Keratinocyte (primary cell): Measurements from ENCODE around the gene BRSK2. TPM values are rescaled to one million over a fixed set of nuclear protein-coding genes. Genes with fewer than 3 reads are reported as not detected.

Experiments
- DNase-seq: peaks from one replicate; pipeline ENCODE4 v3.0.0-alpha.2; 2011; ENCODE audit warnings: low read depth, missing footprints, low spot score
- FAIRE-seq: peaks from 2 replicates; lab custom pipeline; 2011; peaks lifted over from hg19 to GRCh38; lab: Jason Lieb, UNC
- H2AFZ ChIP-seq: 2 replicates; pipeline ENCODE4 v1.6.0; 2012; ENCODE audit warnings: low read length, control low read depth, inconsistent platforms; ENCODE audit not compliant: control insufficient read depth
- H3K27ac ChIP-seq: 2 replicates; pipeline ENCODE4 v1.5.1; 2011; ENCODE audit warnings: low read length; ENCODE audit not compliant: control insufficient read depth, insufficient read depth
- H3K27me3 ChIP-seq: 3 replicates; pipeline ENCODE4 v1.6.0; 2011; ENCODE audit warnings: low read length; ENCODE audit not compliant: control insufficient read depth, insufficient read depth; ENCODE audit errors: extremely low read depth
- H3K36me3 ChIP-seq, 2 experiments: 2 replicates in 1 of 2; 3 replicates in 1 of 2; pipeline ENCODE4 v1.5.1; 2011; ENCODE audit warnings: low read length in 2 of 2, mild to moderate bottlenecking in 1 of 2; ENCODE audit not compliant: control insufficient read depth in 2 of 2, insufficient read depth in 2 of 2; ENCODE audit errors: extremely low read depth in 1 of 2
- H3K4me1 ChIP-seq: 3 replicates; pipeline ENCODE4 v1.5.1; 2011; ENCODE audit warnings: low read length; ENCODE audit not compliant: control insufficient read depth, insufficient read depth; ENCODE audit errors: extremely low read depth
- H3K4me2 ChIP-seq: 3 replicates; pipeline ENCODE4 v1.6.0; 2011; ENCODE audit warnings: low read depth, low read length; ENCODE audit not compliant: control insufficient read depth, insufficient read depth; ENCODE audit errors: extremely low read depth
- H3K4me3 ChIP-seq, 3 experiments: fragments of 200-600 bp in 1 of 3; sonication (generic) in 1 of 3; 2 replicates in 2 of 3; 3 replicates in 1 of 3; pipeline ENCODE4 v1.5.1; 2011 to 2016; ENCODE audit warnings: low read length in 3 of 3, mild to moderate bottlenecking in 3 of 3, control low read depth in 2 of 3, inconsistent platforms in 1 of 3, low read depth in 1 of 3, mixed read lengths in 1 of 3, mixed run types in 1 of 3, moderate library complexity in 1 of 3; ENCODE audit not compliant: control insufficient read depth in 2 of 3, insufficient read depth in 2 of 3; ENCODE audit errors: extremely low read depth in 1 of 3
- H3K79me2 ChIP-seq: 2 replicates; pipeline ENCODE4 v1.6.0; 2012; ENCODE audit warnings: low read length; ENCODE audit not compliant: control insufficient read depth, insufficient read depth
- H3K9ac ChIP-seq: 3 replicates; pipeline ENCODE4 v1.6.0; 2011; ENCODE audit warnings: low read length; ENCODE audit not compliant: control insufficient read depth, insufficient read depth; ENCODE audit errors: extremely low read depth
- H3K9me1 ChIP-seq: 3 replicates; pipeline ENCODE4 v1.6.0; 2011; ENCODE audit warnings: low read length; ENCODE audit not compliant: control insufficient read depth, insufficient read depth; ENCODE audit errors: extremely low read depth
- H3K9me3 ChIP-seq: 2 replicates; pipeline ENCODE4 v1.5.1; 2012; ENCODE audit warnings: low read depth, low read length; ENCODE audit not compliant: control insufficient read depth
- H4K20me1 ChIP-seq: 3 replicates; pipeline ENCODE4 v1.6.0; 2011; ENCODE audit warnings: low read length; ENCODE audit not compliant: control insufficient read depth, insufficient read depth; ENCODE audit errors: extremely low read depth
- EZH2 ChIP-seq: IDR thresholded peaks from one replicate; pipeline ENCODE4 v1.6.1; 2012; ENCODE audit warnings: inconsistent platforms, mild to moderate bottlenecking, low read length, moderate library complexity
- dilution Hi-C: fragments of 300-500 bp; cut with MboI; formaldehyde crosslinking; loops from one replicate; pipeline ENCODE4 v1.7.0; 2020; ENCODE audit warnings: low sequenced_read_pairs; ENCODE audit not compliant: extremely low pct_ligation_motif_present
- polyA plus RNA-seq, 5 experiments: library from polyadenylated mRNA; depleted of rRNA in 3 of 5; stranded (reverse) in 3 of 5; stranded (forward) in 1 of 5; unstranded in 1 of 5; fragments of >200 nt; gene quantifications; 1 replicate in 1 of 5; 2 replicates in 3 of 5; 3 replicates in 1 of 5; pipeline versions ENCODE4 v1.2.1 to v1.2.3, GENCODE V29; 2011 to 2012; ENCODE audit warnings: missing spikeins in 2 of 5, low read depth in 1 of 5, low replicate concordance in 1 of 5
- TF ChIP-seq, protein P1 (sequence below), 3 experiments: IDR thresholded peaks in 1 of 3; conservative IDR thresholded peaks in 1 of 3; optimal IDR thresholded peaks in 1 of 3; 2 replicates in 2 of 3; 3 replicates in 1 of 3; pipeline versions ENCODE3 to v1.5.1; 2011; ENCODE audit warnings: low read length in 3 of 3, mild to moderate bottlenecking in 3 of 3, moderate library complexity in 2 of 3, control low read depth in 1 of 3, inconsistent platforms in 1 of 3; ENCODE audit not compliant: insufficient read depth in 2 of 3; ENCODE audit errors: extremely low read depth in 1 of 3

Gene BRSK2
- polyA plus RNA-seq, 1 donor (not counting 4 experiments of a cell fraction or from before 2014, with no cell fraction given), result 0.09 TPM

DNA sequence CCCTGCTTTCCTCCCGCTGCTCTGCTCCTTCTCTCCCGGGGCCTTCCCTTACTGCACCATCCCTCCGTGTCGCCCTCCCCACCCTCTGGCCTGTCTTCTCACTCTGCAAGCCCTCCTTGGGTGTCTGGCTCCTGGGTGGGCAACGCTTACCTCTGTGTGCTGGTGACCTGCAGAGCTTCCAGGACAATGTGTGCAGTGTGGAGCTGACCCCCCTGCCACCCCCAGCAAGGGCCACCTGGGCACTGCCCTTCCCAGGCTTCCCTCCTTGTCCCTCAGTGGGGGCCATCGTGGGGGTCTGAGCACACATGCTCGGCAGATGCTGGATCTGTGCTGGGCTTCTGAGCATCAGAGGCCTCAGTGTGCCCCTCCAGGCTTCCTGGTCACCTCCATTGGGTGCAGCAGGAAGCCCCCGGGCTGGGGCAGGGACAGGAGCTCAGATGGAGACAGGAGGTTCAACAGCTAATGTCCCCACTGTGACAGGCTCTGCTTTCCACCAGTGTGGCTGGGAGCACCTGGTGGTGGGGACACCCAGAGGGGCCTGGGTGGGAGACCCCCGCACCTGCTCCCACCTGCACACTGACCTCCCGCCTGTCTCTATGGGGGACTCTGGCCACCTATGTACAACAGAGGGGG, 7.8 kb upstream of the BRSK2 start:
- H2AFZ ChIP-seq, result no peak overlapping the region
- TF ChIP-seq, protein P1, sequence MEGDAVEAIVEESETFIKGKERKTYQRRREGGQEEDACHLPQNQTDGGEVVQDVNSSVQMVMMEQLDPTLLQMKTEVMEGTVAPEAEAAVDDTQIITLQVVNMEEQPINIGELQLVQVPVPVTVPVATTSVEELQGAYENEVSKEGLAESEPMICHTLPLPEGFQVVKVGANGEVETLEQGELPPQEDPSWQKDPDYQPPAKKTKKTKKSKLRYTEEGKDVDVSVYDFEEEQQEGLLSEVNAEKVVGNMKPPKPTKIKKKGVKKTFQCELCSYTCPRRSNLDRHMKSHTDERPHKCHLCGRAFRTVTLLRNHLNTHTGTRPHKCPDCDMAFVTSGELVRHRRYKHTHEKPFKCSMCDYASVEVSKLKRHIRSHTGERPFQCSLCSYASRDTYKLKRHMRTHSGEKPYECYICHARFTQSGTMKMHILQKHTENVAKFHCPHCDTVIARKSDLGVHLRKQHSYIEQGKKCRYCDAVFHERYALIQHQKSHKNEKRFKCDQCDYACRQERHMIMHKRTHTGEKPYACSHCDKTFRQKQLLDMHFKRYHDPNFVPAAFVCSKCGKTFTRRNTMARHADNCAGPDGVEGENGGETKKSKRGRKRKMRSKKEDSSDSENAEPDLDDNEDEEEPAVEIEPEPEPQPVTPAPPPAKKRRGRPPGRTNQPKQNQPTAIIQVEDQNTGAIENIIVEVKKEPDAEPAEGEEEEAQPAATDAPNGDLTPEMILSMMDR (optimal IDR thresholded peaks at IDR 0.05 in 1 of 3, IDR thresholded peaks at IDR 0.05 in 1 of 3, conservative IDR thresholded peaks at IDR 0.05 in 1 of 3; ENCODE audit: extremely low read depth in 1 of 3, insufficient read depth in 2 of 3, low read length in 3 of 3), result no peak
- no peak for TF ChIP-seq EZH2
- H3K9me1 ChIP-seq, result no peaks in the 10 kb centered on the region
- H4K20me1 ChIP-seq, result no peaks in the 10 kb centered on the region
- H3K79me2 ChIP-seq, result no peaks in the 10 kb centered on the region
- H3K36me3 ChIP-seq, result no peaks in the 10 kb centered on the region
- no peaks in the 10 kb centered on the region for H3K4me1 ChIP-seq
- H3K9me3 ChIP-seq, result no peaks in the 10 kb centered on the region
- DNase-seq, result no peak
- peaks cover 7% of the 10 kb centered on the region for H3K27me3 ChIP-seq
- dilution Hi-C loops, result no loop called here
- H3K4me2 ChIP-seq, result no peak overlapping the region
- FAIRE-seq, result no peak
- no peak overlapping the region for H3K27ac ChIP-seq
- H3K9ac ChIP-seq, result no peak overlapping the region
- no peak overlapping the region for H3K4me3 ChIP-seq

DNA sequence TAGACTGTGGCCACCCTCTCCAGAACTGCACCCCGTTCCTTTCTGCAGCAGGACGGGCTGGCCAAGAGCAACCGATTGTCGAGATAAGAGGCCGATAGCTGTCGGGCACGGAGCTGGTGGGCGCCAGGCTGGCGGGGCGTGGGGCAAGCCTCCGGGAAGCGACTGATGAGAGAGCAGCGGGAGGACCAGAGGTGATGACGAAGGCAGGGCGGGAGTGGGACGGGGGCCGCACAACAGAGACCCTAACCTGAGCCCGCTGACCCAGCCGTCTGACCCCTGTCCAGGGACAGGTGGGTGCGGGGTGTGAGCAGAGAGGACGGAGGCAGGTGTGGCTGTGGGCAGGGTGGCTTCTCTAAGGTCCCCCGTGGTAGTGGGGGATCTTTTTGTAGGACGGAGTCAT, 7.3 kb upstream of the BRSK2 start:
- no peak overlapping the region for H3K4me2 ChIP-seq
- H3K4me3 ChIP-seq, result no peak overlapping the region

More for the DNA sequence above, 7.3 kb upstream of the BRSK2 start:
- no peaks in the 10 kb centered on the region for H3K9me1 ChIP-seq
- no peaks in the 10 kb centered on the region for H3K9me3 ChIP-seq
- no peaks in the 10 kb centered on the region for H3K4me1 ChIP-seq
- no peak overlapping the region for H3K27ac ChIP-seq
- no peak overlapping the region for H2AFZ ChIP-seq
- no peaks in the 10 kb centered on the region for H3K79me2 ChIP-seq
- no peaks in the 10 kb centered on the region for H4K20me1 ChIP-seq
- TF ChIP-seq EZH2, result no peak
- TF ChIP-seq, protein P1 (optimal IDR thresholded peaks at IDR 0.05 in 1 of 3, IDR thresholded peaks at IDR 0.05 in 1 of 3, conservative IDR thresholded peaks at IDR 0.05 in 1 of 3; ENCODE audit: extremely low read depth in 1 of 3, insufficient read depth in 2 of 3, low read length in 3 of 3), result no peak
- DNase-seq, result no peak
- H3K27me3 ChIP-seq, result peaks cover 7% of the 10 kb centered on the region
- no peaks in the 10 kb centered on the region for H3K36me3 ChIP-seq
- dilution Hi-C loops, result no loop called here
- no peak overlapping the region for H3K9ac ChIP-seq
- FAIRE-seq, result no peak
